Measurements from ENCODE around the gene ADARB2.
"Not testable (repeated sequence)": the region's sequence is repeated elsewhere in the genome, so short reads cannot be mapped to it uniquely, and the experiment has no call there.

Gene ADARB2

GRCh38 chr10:1476455-1476803 is 260.9 kb downstream of the ADARB2 start:
- peak; percentile 20 for DNase-seq

GRCh38 chr10:1475771-1476454 is 261.4 kb downstream of the ADARB2 start:
- DNase-seq: no peak

- DNase-seq: no peak
Observed at GRCh38 chr10:1475098-1475591, 262.2 kb downstream of the ADARB2 start.

GRCh38 chr10:1474376-1475097 is 262.8 kb downstream of the ADARB2 start:
- no peak for DNase-seq

GRCh38 chr10:1473874-1474273 is 263.5 kb downstream of the ADARB2 start:
- DNase-seq: no peak

- DNase-seq: no peak
Observed at GRCh38 chr10:1472178-1472958, 265.0 kb downstream of the ADARB2 start.

GRCh38 chr10:1468811-1469210 is 268.5 kb downstream of the ADARB2 start:
- no peak for DNase-seq

GRCh38 chr10:1467334-1468076 is 269.8 kb downstream of the ADARB2 start:
- DNase-seq: peak; percentile 69

GRCh38 chr10:1465993-1466764 is 271.1 kb downstream of the ADARB2 start:
- DNase-seq: no peak

- no peak for DNase-seq
Observed at GRCh38 chr10:1465418-1465911, 271.9 kb downstream of the ADARB2 start.

- no peak for DNase-seq
Observed at GRCh38 chr10:1464881-1465417, 272.4 kb downstream of the ADARB2 start.

GRCh38 chr10:1463971-1464370 is 273.4 kb downstream of the ADARB2 start:
- not testable (repeated sequence) for DNase-seq

GRCh38 chr10:1462994-1463633 is 274.2 kb downstream of the ADARB2 start:
- DNase-seq: no peak

GRCh38 chr10:1462521-1462920 is 274.8 kb downstream of the ADARB2 start:
- DNase-seq: no peak

- no peak for DNase-seq
Observed at GRCh38 chr10:1462032-1462431, 275.3 kb downstream of the ADARB2 start.

- DNase-seq: no peak
Observed at GRCh38 chr10:1461016-1461415, 276.3 kb downstream of the ADARB2 start.

- DNase-seq: not testable (repeated sequence)
Observed at GRCh38 chr10:1459664-1460063, 277.7 kb downstream of the ADARB2 start.

- peak; percentile 85 for DNase-seq
Observed at GRCh38 chr10:1454951-1455350, 282.4 kb downstream of the ADARB2 start.

- DNase-seq: peak; percentile 9
Observed at GRCh38 chr10:1454428-1454827, 282.9 kb downstream of the ADARB2 start.

GRCh38 chr10:1452777-1453176 is 284.5 kb downstream of the ADARB2 start:
- no peak for DNase-seq

- DNase-seq: no peak
Observed at GRCh38 chr10:1451941-1452340, 285.4 kb downstream of the ADARB2 start.

Data from NCI-H1105 treated with DMSO at 0.1 percent for 48 hours (cell line).